HFF-Myc (cell line): ENCODE measurements around the gene TTPAL.

Experiments
- DNase-seq: peaks from one replicate; pipeline ENCODE4 v3.0.0-alpha.2; 2011; ENCODE audit warnings: low read depth; ENCODE audit errors: extremely low read depth
- H3K4me3 ChIP-seq: replicated peaks from 2 replicates; pipeline ENCODE4 v1.5.1; 2011; ENCODE audit warnings: low read depth, mild to moderate bottlenecking, control low read depth, low read length
- CTCF ChIP-seq: IDR thresholded peaks from 2 replicates; pipeline ENCODE4 v1.5.1; 2012; ENCODE audit warnings: mild to moderate bottlenecking, low read depth, low read length, control low read depth; ENCODE audit errors: missing control alignments

TTPAL gene

GRCh38 chr20:44450903-44451450, 24.7 kb upstream of the TTPAL start:
- no peak for DNase-seq
- no peak for TF ChIP-seq CTCF
- no peak overlapping the region for H3K4me3 ChIP-seq

GRCh38 chr20:44454306-44454963, 21.2 kb upstream of the TTPAL start:
- DNase-seq, result no peak
- TF ChIP-seq CTCF, result no peak
- H3K4me3 ChIP-seq, result no peak overlapping the region

- no peak for DNase-seq
- TF ChIP-seq CTCF, result no peak
- no peak overlapping the region for H3K4me3 ChIP-seq
Measured at GRCh38 chr20:44455126-44455525, 20.5 kb upstream of the TTPAL start.

- TF ChIP-seq CTCF, result no peak
- DNase-seq, result no peak
- no peak overlapping the region for H3K4me3 ChIP-seq
Measured at GRCh38 chr20:44456611-44457010, 19.1 kb upstream of the TTPAL start.

- no peak for TF ChIP-seq CTCF
- no peak for DNase-seq
- H3K4me3 ChIP-seq, result no peak overlapping the region
Measured at GRCh38 chr20:44457016-44457415, 18.7 kb upstream of the TTPAL start.

- H3K4me3 ChIP-seq, result no peak overlapping the region
- DNase-seq, result no peak
- TF ChIP-seq CTCF, result no peak
Measured at GRCh38 chr20:44459271-44459670, 16.4 kb upstream of the TTPAL start.

- peak; percentile 27 for TF ChIP-seq CTCF
- no peak for DNase-seq
- H3K4me3 ChIP-seq, result no peak overlapping the region
Measured at GRCh38 chr20:44460795-44461141, 14.9 kb upstream of the TTPAL start.
